ENCODE data around the gene SMCO3.

The SMCO3 gene

DNA sequence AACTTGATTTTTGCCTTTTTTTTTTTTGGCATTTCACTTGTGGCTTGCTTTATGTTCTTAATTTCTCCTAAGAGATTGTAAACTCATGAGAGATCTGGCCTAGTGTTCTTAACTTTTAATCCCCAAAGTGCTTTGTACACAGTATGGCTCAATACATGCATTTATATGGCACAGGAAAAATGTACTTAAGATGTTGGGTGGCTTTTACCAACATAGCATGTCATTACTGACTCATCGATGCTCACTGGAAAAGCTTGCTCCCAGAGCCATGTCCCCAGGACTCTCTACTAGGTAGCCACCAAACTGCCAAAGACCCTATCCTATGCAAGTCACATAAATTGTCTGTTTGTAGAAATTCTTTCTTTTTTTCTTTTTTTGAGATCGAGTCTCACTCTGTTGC is 13.1 kb upstream of the SMCO3 start:
- DNase-seq: no peak

DNA sequence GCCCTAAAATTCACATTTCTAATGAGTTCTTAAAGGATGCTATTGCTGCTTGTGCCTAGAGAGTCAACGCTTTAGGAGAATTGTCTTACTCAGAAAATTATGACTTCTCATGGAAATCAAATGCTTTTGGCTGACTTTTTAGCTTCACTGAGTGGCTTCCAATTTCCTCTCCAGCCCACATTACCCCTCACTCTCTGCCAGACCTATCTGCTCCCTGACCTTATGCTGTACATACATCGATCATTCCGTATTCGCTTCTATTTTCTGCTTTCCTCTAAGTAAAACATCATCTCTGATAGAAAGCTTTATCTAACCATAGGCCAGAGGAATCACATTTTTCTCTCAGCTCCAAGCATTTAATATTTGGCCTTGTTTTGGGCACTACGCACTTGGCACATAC is 12.5 kb upstream of the SMCO3 start:
- DNase-seq: no peak

DNA sequence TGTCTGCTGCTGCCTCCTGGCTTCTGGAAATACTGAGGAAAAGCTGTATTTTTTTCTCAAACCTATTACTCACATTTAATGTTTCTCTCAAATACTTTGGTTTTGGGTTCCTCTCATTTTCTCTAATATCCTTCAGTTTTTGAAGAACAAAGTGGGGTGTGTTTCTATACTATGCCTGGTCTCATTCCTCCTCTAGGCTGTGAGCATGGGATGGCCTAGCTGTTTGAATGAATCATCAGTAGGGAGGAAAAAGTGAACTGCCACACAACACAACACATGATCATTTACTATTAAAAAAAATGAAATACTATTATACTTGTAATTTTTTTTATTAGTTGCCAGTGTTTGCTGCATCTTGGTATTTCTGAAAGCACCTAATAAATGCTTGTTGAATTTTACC is 11.3 kb upstream of the SMCO3 start:
- DNase-seq: no peak

DNA sequence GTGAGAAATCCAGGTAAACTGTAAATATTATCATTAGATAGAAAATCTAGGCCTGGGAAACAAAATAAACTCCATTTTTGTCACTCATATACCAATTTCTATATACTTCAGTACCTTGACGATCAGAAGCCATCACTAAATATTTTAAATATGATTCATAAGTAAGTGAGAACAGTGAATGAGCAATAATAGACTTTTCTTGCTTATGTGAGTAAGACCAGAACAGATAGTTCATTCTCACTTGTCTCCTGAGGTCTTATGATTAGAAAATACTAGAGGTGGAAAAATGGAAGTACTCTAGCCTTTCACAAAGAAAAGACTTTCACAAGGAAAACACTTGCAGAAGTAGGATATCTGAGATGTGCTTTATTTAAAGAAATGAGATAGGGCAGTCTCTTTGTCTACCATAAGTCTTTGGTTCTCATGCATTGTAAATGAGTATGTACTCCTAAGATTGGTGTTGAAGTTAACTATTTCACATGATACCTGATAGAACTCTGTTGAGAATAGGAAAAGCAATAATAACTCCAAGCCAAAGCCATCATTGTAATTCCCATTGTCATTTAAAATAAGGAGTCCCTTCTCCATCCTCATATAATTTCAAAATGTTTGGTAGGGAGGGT is 10.1 kb upstream of the SMCO3 start:
- no peak for DNase-seq

DNA sequence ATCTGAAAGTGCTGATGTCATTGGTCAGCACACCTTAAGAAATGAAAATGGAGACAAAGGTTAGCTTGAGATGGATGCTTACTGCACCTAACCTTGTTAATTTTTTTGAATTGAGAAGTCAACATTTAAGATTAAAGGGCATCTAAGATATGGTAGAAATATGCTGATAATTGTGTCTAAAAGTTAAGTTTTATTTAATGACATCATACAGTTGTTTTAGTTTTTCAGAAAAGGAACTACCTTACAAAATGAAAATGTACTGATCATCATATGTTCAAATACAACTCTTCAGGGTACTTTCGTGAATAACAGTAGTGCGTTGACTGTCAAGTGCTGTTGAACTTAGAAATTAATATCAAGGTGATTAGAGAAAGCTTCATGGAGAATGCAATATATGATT is 2.5 kb downstream of the SMCO3 start:
- DNase-seq: no peak

DNA sequence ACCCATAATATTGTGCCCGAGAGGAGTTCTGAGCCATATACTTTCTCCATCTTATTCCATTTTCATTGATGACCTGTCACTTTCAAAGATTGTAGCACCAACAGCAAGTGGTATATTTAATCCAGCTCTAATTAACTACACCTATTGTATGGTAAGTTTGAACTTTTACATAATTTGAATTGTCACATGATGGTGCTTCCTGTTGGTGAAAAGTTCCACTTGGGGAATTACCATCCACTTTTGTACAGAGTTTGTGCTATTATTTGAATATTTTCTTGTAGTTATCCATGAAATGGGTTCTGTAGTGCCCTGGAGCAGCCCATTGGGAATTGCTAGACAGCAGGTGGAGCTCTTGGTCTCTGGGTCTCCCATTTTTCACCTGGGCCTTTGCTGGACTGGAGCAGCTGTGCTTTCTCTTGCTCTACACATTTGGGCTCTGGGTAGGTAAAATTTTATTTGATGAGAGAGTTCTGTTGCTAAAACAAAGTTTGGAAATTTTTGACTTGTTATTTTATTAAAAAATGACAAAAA is 3.0 kb downstream of the SMCO3 start:
- peak; percentile 5 for DNase-seq

DNA sequence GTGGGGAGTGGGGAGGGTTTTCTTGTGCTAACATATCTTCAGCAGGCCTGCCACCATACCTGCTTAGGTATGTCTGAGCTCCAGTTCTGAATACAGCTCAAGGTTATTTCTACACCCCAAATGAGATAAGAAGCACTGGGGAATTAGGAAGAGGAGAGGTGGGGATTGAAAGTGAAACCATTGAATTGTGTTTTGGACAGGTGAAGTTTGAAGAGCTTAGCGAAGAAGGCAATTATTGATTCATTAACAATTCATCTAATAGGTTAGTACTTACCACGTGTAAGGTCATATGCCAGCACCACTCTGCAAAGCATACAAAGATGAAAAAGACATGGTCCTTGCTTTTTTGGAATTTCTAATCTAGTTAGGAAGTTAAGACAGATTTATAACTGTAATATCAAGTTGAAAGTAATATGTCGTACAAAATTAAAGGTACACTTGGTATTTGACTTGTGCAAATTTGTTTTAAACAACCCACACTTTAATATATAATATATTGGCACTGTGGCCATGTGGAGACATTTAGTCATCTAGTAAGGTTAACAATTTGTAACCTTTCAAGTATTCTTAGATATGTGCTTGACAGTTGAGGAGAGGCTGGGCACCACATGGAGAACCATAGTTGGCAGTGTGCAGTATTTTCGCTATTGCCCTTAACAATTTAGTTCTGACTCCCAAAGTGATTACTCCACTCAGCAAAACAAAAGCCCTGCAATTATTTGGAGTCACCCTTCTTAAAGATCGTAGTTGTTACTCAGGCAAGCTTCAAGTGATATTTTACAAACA is 3.6 kb downstream of the SMCO3 start:
- DNase-seq: no peak

DNA sequence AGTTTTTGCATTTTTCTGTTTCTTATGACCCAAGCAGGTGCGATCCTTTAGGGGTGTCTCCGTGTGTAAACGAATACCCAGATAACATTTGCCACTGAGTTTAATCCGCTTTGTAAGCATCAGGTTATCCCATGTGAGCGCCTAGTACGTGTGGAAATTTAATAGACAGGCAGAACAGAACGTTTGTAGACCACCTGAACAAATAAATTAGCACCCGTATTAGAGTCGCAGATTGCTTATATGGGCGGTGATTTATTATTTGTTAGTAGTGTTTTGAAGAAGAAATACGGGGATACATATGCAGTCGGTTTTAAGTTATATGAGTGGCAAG is 10.2 kb downstream of the SMCO3 start:
- DNase-seq: no peak

DNA sequence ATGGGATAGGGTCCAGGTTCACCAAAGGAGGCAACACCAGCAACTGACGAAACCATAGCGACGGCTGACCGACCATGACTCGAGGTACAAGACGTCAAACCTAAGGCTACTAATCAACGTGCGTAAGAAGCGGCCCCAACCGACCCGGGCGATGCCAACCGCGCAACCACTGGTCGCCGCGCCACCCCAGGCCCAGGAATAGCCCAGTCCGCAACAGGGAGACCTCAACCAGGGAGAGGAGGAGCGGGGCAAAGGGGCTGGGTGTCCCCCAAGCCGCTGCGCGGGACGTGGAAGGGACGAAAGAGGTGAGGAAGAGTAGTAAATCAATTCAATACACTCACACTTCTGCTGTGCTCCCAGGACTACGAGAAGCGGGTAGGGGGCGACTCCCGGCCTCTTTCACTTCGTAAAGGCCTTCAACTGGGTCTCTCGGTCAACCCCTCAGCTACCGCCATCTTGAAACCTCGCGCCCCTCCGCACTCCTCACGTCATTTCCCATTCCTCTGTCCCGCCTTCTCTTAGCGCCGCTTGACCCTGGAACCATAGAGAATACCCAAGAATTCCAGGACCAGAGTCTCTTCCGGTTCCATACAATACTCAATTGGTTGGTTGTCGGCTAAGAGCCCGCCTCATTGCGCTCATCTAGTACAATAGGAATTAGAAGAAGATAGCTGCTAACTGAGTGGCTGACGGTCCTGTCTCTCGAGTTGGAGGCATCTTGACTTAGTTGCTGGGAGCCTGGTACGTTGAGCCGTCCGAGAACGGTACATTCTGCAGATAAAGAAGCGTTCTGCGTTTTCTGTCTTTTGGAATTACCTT is 10.8 kb downstream of the SMCO3 start, which contains the start of the genes C12orf60 and WBP11:
C12orf60 (plus strand) TSS at position 660 of the 819 bp plus-strand sequence. CDS start 19,266 bp downstream, outside the sequence.
WBP11 (minus strand) TSS at position 468 of the 819 bp plus-strand sequence. CDS start 2,095 bp downstream, outside the sequence.
- DNase-seq: peak; percentile 99

DNA sequence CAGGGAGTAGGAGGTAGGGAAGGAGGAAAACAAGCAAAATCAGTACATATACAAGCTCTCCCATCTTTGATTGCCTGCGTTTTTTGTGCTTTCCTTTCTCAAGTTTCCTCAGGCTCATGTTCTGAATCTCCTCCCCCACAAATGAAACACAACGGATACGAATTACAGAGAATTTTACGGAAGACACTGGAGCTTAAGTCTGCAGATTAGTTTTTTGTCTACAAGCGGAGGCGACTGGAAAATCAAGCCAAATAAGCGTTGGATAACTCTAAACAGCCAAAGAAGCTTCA is 11.3 kb downstream of the SMCO3 start:
- no peak for DNase-seq

DNA sequence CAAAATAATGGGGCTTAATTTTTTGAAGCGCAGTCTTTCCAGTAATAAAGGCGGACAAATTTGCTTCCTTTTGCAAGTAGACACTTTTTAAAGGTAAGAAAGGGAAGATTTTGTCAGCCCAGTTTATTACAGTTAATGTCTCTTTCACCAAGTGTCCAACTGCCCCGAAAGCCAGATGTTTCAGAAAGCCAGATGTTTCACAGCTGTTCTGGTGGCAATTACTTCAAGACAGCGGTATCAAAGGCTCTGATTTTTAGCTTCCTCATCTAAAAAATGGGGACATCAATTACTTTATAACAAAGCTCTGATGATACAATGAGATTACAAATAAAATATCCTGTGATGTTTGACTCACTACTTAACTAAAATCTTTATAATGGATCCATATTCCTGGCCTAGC is 11.7 kb downstream of the SMCO3 start:
- no peak for DNase-seq

DNA sequence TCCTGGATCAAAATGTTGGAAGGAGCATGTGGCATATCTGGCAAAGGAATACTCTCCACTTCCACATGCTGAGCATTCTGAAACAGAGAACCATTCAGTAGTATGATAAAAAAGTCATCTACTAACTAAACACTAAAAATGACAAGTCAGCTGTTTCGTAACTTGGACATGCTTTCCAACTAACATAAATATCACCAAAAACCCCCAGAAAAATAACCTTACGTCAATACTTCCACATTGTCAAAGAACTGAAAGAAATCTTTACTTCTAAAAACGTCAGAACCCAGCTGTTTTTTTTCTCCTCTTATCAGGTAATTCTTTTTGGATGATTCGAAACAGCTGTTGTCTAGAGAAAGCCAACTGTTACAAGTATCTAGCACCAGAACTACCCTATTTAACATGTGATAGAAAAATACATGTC is 18.9 kb downstream of the SMCO3 start:
- DNase-seq: no peak

DNA sequence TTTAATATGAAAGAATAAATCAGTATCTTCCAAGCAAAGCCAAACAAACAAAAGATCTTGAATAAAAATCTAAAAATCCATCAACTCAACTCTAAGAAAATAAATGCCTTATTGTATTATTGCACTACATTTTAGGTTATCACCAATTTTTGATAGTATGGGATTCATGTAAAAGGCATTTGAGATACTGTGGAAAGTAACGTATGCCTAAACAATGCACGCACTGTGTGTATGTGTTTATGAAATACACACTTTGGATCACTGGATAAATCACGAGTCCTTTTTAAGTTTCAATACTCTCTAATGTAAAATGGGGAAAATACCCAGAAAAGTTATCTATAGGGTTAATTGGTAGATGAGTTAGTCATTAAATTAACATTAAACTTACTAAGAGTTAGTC is 28.4 kb downstream of the SMCO3 start:
- DNase-seq: no peak

DNA sequence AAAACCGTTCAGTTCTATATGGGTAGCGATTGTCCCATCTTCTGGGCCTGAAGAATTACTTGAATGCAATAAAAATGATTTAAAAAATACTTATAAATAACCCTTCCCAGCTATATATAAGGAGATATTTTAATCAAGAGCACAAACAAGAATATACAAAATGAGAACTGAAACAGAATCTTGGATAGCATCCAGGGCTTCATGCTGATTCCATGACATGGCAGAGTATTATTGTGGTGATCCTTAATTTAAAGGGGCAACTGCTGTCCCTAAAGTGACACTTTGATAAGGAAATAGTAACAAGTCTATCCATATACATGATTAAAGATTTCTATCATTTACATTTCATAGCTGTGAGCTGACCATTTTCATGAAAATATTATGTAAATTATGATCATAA is 29.5 kb downstream of the SMCO3 start:
- DNase-seq: no peak

DNA sequence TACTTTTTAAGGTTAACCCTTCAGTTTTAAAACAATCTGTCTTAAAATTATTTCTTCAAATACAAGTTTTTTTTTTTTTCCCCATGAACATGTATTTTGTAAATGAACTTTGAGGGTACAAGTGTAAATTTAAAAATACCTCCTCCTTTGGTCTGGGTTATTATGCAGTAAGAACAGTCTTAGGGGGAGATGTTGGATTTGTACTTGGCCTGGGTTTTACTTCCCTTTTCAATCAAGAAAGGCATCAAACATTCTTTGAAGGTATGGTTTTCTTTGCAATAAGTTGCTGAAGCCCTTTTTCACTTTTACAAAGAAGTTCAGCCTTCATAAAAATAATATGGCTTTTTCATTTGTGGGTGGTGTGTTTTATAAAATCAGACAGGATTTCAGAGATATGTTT is 31.2 kb downstream of the SMCO3 start:
- DNase-seq: no peak

DNA sequence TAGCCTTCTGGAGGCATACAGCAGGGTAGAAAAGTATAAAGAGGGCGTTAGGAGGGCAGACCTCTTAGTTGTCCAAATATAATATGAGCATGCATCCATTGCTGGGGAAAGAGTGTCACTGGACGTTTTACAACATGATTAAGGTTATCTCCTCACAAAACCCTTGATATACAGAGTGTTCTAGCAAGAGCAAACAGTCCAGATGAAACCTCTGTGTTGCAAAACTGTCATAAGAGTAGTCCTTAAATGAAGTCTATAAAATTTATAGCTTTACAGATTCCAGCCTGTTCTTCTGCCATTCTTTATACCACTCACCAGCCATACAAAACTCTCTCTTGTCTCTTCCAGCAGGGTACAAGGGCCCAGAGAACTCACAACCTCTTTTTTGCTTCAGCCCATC is 32.4 kb downstream of the SMCO3 start:
- no peak for DNase-seq

DNA sequence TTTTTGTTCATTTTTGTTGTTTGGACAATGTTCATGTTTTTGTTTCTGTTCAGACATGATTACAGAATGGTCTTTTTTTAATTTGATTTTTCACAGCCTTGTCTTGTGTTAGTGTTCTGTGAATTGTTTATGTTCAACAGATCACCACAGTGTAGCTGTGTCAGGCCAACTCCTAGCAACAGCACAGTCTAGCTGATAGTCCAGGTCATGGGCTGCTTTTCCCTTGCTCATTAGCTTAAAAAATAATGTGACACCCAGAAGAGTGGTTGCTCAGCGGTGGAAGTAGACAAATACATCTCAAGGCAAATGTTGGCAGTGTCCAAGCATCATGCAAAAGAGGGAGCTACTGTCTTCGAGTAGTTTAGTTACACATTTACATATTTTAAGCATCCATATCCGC is 33.1 kb downstream of the SMCO3 start:
- no peak for DNase-seq

DNA sequence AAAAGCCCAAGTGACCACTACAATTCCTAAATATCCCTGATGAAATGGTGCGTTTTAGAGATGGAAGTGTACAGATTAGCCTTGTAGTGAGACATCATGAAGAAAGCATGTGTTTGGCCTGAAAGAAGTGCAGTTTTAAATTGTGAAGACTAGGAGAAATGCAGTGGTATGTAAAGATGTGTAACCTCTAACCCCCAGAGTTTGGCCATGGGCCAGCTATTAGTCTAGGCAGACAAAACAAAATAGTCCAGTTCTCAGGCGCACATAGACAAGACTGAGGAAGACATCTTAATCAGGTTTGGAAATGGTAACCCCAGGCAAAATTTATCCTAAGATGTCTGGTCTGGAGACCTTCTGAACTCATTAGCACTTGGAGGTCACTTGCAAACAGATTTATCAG is 34.1 kb downstream of the SMCO3 start:
- DNase-seq: no peak

DNA sequence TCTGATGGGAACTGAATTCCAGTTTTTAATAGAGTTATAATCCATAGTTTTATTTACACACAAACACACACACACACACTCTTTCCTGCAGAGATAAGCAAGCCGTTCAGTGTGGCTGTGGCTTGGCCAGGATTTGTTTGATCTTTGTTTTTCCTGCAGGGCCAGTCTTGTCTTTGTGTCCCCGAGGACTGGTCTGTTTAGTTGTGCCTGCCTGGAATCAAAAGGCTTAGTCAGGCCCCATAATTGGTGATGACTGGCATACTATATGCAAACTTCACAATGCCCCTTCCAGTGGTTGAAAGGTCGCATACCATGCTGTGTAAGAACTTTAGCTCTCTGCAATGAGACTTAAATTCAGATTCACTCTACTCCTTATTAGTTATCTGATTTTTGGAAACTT is 36.7 kb downstream of the SMCO3 start:
- no peak for DNase-seq

DNA sequence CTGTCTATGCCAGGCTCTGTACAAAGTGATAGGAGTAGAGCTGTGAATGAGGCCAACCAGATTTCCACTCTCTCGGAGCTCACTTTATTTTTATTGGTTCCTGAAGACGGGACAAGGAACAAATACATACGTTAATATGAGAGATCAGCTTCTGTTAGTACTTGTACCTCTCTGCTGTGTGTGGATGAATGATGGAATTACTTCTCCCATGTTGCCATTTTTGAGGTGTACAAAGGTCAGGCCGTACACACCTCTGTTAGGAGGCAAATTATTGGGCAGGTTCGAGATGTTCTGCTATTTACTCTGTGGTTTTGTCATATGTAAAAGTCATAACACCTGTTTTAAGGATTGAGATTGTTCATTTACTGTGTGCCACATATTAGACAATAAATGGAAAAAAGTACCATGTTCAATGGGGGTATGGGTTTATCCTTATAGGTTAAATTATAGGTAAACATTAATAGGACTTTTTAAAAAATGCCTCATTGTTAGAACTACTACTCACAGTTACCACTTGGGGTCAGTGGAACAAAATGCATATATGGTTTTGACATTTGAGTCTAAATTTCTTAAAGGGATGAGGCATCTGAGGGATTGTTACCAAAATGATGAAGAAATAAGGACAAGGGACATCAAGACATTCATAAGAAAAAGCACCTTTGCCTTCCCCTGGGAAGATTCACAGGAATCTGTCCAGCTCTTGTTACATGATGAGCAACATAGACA is 37.6 kb downstream of the SMCO3 start:
- DNase-seq: no peak

DNA sequence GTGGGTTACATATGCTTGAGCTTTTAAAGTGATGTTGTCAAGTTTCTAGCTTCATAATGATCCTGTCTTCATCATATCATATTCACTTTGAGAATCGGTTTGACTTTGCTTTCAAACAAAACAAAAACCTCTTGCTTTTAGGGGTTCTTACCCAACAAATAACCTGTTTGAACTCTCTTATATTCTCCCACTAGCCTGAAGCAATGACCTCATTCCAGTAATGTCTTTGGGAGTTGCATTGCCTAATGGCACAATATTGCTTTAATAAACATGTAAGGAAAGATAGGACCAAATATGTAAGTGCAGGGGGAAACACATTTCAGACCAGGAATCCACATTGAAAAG is 38.4 kb downstream of the SMCO3 start:
- DNase-seq: no peak

DNA sequence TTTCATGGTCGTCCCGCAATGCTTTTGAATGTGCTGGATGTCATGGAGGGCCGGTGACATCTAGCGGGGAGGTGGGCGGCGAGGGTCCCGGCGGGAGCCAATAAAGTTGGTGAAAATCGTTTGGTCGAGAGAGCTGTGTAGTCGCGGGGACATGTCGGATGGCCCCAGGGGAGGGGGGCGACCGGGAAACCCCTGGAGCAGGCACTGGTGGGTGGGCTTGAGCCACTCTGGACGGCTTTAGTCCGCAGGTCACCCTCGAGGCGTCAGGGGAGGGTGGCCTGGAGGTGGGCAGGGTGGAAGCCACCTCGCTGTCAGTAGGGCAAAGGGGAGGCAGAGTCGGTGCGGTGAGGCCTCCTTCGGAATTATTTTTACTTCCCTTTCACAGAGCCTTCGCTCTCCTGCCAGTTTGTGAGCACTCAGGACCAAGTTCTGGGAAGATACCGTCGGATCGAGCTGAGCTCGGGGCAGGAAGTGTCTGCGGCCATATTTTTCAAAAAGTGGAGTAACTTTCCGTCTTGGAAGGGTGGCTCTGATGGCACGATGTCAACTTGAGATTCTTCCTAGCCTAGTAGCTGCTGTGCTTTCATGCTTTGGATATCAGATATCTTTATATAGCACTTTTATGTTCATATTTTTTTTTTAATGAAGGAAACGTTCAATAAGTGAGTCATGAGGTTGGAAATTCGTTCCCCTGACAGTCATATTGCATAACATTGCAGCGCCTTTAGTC is 38.9 kb downstream of the SMCO3 start:
- DNase-seq: no peak

All from NCI-H526 treated with DMSO at 0.1 percent for 48 hours (cell line).